CD8-positive, alpha-beta memory T cell (primary cell): ENCODE measurements around the gene FCRL2. TPM values are rescaled to one million over a fixed set of nuclear protein-coding genes. Genes with fewer than 3 reads are reported as not detected.

Source experiments
- CTCF ChIA-PET: fragments of 350-600 bp; sonication (Branson Sonifier 250); formaldehyde crosslinking; loops from one replicate; lab custom pipeline; 2021; ENCODE audit warnings: antibody characterized with exemption; lab: Charles Lee
- POLR2A ChIA-PET: fragments of 350-600 bp; sonication (Branson Sonifier 250); formaldehyde crosslinking; loops from one replicate; lab custom pipeline; 2021; ENCODE audit warnings: antibody characterized with exemption; lab: Charles Lee
- DNase-seq, 5 donors: peaks; one replicate each; pipeline versions ENCODE4 v3.0.0 to v3.0.0-alpha.2; 2020 to 2022; ENCODE audit warnings: mixed read lengths in 1 of 5
- H3K27ac ChIP-seq: one replicate; pipeline ENCODE4 v1.7.0; 2013; ENCODE audit warnings: low read depth, mild to moderate bottlenecking, low read length, moderate library complexity
- H3K27me3 ChIP-seq: 2 replicates; pipeline ENCODE4 v1.7.0; 2013; ENCODE audit warnings: low read length, mild to moderate bottlenecking; ENCODE audit not compliant: insufficient read depth, poor library complexity, severe bottlenecking
- H3K36me3 ChIP-seq: 2 replicates; pipeline ENCODE4 v1.7.0; 2013; ENCODE audit warnings: mild to moderate bottlenecking, low read length, moderate library complexity; ENCODE audit not compliant: insufficient read depth
- H3K4me1 ChIP-seq: 2 replicates; pipeline ENCODE4 v1.7.0; 2013; ENCODE audit warnings: mild to moderate bottlenecking, low read length, moderate library complexity; ENCODE audit not compliant: insufficient read depth
- H3K4me3 ChIP-seq: 2 replicates; pipeline ENCODE4 v1.7.0; 2013; ENCODE audit warnings: mild to moderate bottlenecking, low read length
- H3K9me3 ChIP-seq: 2 replicates; pipeline ENCODE4 v1.7.0; 2013; ENCODE audit warnings: mild to moderate bottlenecking, low read length
- H3K27ac Mint-ChIP-seq, 8 donors: one replicate each; pipeline ENCODE4 v1.8.0; 2020 to 2021; ENCODE audit warnings: mixed read lengths in 8 of 8, mild to moderate bottlenecking in 6 of 8, inconsistent platforms in 3 of 8, moderate library complexity in 3 of 8
- H3K27me3 Mint-ChIP-seq, 2 donors: one replicate each; pipeline ENCODE4 v1.8.0; 2020 to 2021; ENCODE audit warnings: mixed read lengths in 2 of 2, mild to moderate bottlenecking in 1 of 2, moderate library complexity in 1 of 2
- H3K36me3 Mint-ChIP-seq, 3 donors: one replicate each; pipeline ENCODE4 v1.8.0; 2020 to 2021; ENCODE audit warnings: mixed read lengths in 3 of 3, inconsistent platforms in 1 of 3, mild to moderate bottlenecking in 1 of 3
- H3K4me1 Mint-ChIP-seq, 3 donors: one replicate each; pipeline ENCODE4 v1.8.0; 2020 to 2021; ENCODE audit warnings: mixed read lengths in 3 of 3, inconsistent platforms in 1 of 3, mild to moderate bottlenecking in 1 of 3
- H3K4me3 Mint-ChIP-seq, 7 donors: one replicate each; pipeline ENCODE4 v1.8.0; 2020 to 2021; ENCODE audit warnings: mixed read lengths in 7 of 7, mild to moderate bottlenecking in 6 of 7, moderate library complexity in 4 of 7, inconsistent platforms in 2 of 7
- H3K9me3 Mint-ChIP-seq, 5 donors: one replicate each; pipeline ENCODE4 v1.8.0; 2020 to 2022; ENCODE audit warnings: mixed read lengths in 5 of 5, mild to moderate bottlenecking in 3 of 5, moderate library complexity in 2 of 5, inconsistent platforms in 1 of 5
- polyA plus RNA-seq: library from polyadenylated mRNA; unstranded; fragments of 300-500 nt; fragmentation: Illumina TruSeq; gene quantifications from one replicate; pipeline ENCODE4 v1.2.3, GENCODE V29; 2021
- total RNA-seq, 2 experiments: library from RNA; stranded (reverse); gene quantifications; one replicate each; pipeline ENCODE4 v1.2.3, GENCODE V29; 2021

The FCRL2 gene
- total RNA-seq (not detected), polyA plus RNA-seq (not detected)

DNA sequence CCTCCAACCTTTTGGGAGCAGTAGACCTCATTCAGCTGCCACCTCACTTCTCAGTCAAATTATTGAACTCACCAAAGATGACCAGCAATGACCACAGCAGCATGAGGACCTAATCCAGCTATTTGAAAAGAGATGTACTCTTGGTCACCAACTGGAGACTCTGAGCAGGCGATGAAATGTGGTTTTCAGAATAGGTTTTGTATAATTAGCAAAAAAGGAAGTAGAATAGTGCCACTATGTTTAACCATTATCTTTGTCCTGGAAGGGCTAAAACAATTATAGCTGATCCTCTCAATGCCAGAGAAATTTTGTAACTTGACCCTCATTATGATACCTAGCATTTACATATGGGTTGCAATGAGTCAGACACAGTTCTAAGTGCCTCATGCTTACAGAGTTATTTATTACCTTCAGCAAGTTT lies at the start of gene FCRL2:
FCRL2 (minus strand) TSS at position 162 of the 421 bp plus-strand sequence; CDS start at position 103, 59 bp downstream.
- H3K4me3 Mint-ChIP-seq, result no peak within 1 kb of the TSS
- no peaks in the 10 kb centered on the region for H3K36me3 ChIP-seq
- no peak within 1 kb of the TSS for H3K4me3 ChIP-seq
- H3K27me3 ChIP-seq, result no peaks in the 10 kb centered on the region
- peaks cover 14 to 22% (median 20%) of the 10 kb centered on the region in 3 donors for H3K4me1 Mint-ChIP-seq
- DNase-seq, result no peak
- ChIA-PET POLR2A (no interaction called here), CTCF (interaction anchor here (0.8 kb wide), 1 partner anchor 13 kb away, joined by 3 read pairs; no protein-coding TSS in a partner anchor)
- H3K27me3 Mint-ChIP-seq, result peaks cover 5 to 6% of the 10 kb centered on the region in 2 donors
- no peaks in the 10 kb centered on the region for H3K36me3 Mint-ChIP-seq
- no peaks in the 10 kb centered on the region for H3K4me1 ChIP-seq
- no peak within 1 kb of the TSS for H3K27ac Mint-ChIP-seq
- no peak within 1 kb of the TSS for H3K27ac ChIP-seq
- H3K9me3 ChIP-seq, result no peaks in the 10 kb centered on the region
- peaks cover 0 to 2% (median 0%) of the 10 kb centered on the region in 5 donors for H3K9me3 Mint-ChIP-seq

DNA sequence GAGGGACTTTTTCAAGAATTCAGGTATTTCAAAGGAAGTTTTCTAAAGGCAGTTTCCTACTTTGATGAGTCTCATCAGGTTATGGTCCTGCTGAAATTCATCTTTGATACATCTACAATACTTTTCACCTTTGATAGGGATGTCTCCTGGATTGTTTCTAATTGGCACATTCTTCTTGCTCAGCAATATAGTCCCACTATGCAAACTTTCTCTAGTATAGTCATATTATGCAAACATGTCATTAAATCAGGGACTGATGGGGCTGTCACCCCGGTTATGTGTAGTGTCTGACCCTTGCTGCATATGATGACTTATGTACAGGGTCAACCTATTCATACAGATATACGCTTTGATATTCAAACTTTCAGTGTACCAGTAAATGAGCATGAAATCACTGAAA lies 43.4 kb upstream of the FCRL2 start:
- no peak overlapping the region for H3K4me3 Mint-ChIP-seq

DNA sequence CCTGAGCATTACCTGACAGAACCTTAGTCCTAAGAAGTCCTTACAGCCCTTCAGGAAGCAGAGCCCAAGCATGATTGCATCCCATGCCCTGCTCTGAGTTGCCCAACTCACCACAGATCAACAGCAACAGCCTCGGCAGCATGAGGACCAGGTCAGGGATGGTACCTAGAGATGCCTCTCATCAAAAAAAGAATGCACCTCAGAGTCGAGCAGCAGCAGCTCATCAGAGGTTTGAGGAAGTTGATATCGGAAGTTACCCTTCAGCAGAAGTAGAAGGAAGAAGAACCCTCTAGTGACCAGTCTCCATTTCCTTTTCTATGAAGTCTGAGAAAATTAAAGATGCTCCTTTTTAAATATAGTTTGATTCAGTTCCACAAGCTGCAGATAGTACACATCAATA lies 43.0 kb upstream of the FCRL2 start, which contains the start of gene FCRL1:
FCRL1 (minus strand) TSS at position 225 of the 400 bp plus-strand sequence; CDS start at position 142, 83 bp downstream.
- Mint-ChIP-seq H3K27me3 (peaks cover 7 to 22% of the 10 kb centered on the region in 2 donors), H3K27ac (no peak within 1 kb of the TSS), H3K9me3 (peaks cover under 1 to 4% (median 2%) of the 10 kb centered on the region in 5 donors), H3K4me1 (no peaks in the 10 kb centered on the region), H3K36me3 (no peaks in the 10 kb centered on the region), H3K4me3 (no peak within 1 kb of the TSS)
- Histone ChIP-seq H3K27ac (no peak within 1 kb of the TSS), H3K9me3 (no peaks in the 10 kb centered on the region), H3K27me3 (no peaks in the 10 kb centered on the region), H3K4me1 (no peaks in the 10 kb centered on the region), H3K4me3 (no peak within 1 kb of the TSS), H3K36me3 (no peaks in the 10 kb centered on the region)
- ChIA-PET CTCF (no interaction called here), POLR2A (no interaction called here)
- DNase-seq, result no peak

More for the DNA sequence above, 43.4 kb upstream of the FCRL2 start:
- peaks cover 7 to 23% of the 10 kb centered on the region in 2 donors for H3K27me3 Mint-ChIP-seq
- no peak overlapping the region for H3K4me3 ChIP-seq
- ChIA-PET POLR2A (no interaction called here), CTCF (no interaction called here)
- no peaks in the 10 kb centered on the region for H3K36me3 Mint-ChIP-seq
- no peaks in the 10 kb centered on the region for H3K4me1 ChIP-seq
- H3K27ac ChIP-seq, result no peak overlapping the region
- no peaks in the 10 kb centered on the region for H3K4me1 Mint-ChIP-seq
- no peaks in the 10 kb centered on the region for H3K9me3 ChIP-seq
- H3K27ac Mint-ChIP-seq, result no peak overlapping the region
- H3K36me3 ChIP-seq, result no peaks in the 10 kb centered on the region
- H3K9me3 Mint-ChIP-seq, result peaks cover 0 to 3% (median 2%) of the 10 kb centered on the region in 5 donors
- no peaks in the 10 kb centered on the region for H3K27me3 ChIP-seq
- DNase-seq, result no peak

DNA sequence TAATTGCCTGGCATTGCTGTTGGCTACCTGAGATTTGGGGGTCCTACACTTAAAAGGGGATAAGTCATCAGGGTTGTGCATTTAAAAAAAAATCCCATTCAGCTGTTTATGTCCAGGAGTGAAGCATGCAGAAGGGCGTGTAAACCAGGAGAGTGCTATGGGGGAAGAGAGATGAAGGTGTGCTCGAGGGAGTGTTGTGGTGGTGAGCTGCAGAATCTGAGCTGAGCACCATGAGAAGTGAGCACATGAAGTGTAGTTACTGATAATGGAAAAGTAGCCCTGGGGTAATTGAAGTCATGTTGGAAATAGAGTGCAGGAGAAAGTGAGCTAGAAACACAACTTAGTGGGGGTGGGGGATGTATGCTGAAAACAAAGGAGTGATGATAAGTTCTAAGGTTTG lies 42.3 kb upstream of the FCRL2 start:
- peaks cover 3 to 10% (median 6%) of the 10 kb centered on the region in 5 donors for H3K9me3 Mint-ChIP-seq
- CTCF ChIA-PET, result no interaction called here
- no peak for DNase-seq
- H3K4me3 Mint-ChIP-seq, result no peak overlapping the region
- H3K27me3 Mint-ChIP-seq, result peaks cover 7 to 16% of the 10 kb centered on the region in 2 donors
- H3K36me3 ChIP-seq, result no peaks in the 10 kb centered on the region
- H3K27ac ChIP-seq, result no peak overlapping the region
- H3K27me3 ChIP-seq, result no peaks in the 10 kb centered on the region
- H3K4me1 Mint-ChIP-seq, result no peaks in the 10 kb centered on the region
- no peaks in the 10 kb centered on the region for H3K9me3 ChIP-seq
- no peak overlapping the region for H3K27ac Mint-ChIP-seq
- POLR2A ChIA-PET, result no interaction called here
- no peak overlapping the region for H3K4me3 ChIP-seq
- no peaks in the 10 kb centered on the region for H3K4me1 ChIP-seq
- H3K36me3 Mint-ChIP-seq, result no peaks in the 10 kb centered on the region

DNA sequence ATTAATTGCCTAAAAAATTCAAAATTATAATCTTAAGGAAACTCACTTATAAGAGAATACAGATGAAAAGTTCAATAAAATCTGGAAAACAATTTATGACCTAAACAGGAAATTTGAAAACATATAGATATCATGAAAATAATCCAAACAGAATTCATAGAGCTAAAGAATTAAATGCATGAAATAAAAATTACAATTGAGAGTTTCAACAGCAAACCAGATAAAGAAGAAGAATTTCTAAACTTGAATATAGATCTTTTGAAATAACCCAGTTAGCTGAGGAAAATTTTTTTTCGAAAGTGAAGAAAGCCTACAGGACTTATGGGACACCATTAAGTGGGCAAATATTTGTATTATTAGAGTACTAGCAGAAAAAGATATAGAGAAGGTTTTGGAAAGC lies 36.3 kb upstream of the FCRL2 start:
- CTCF ChIA-PET, result no interaction called here
- H3K27me3 Mint-ChIP-seq, result peaks cover 10 to 24% of the 10 kb centered on the region in 2 donors
- peaks cover 0 to 9% (median 2%) of the 10 kb centered on the region in 3 donors for H3K36me3 Mint-ChIP-seq
- Histone ChIP-seq H3K4me1 (no peaks in the 10 kb centered on the region), H3K36me3 (no peaks in the 10 kb centered on the region), H3K4me3 (no peak overlapping the region), H3K27me3 (no peaks in the 10 kb centered on the region), H3K9me3 (no peaks in the 10 kb centered on the region), H3K27ac (no peak overlapping the region)
- H3K4me1 Mint-ChIP-seq, result no peaks in the 10 kb centered on the region
- no peak overlapping the region for H3K4me3 Mint-ChIP-seq
- POLR2A ChIA-PET, result no interaction called here
- no peak overlapping the region for H3K27ac Mint-ChIP-seq
- peaks cover 19 to 33% (median 23%) of the 10 kb centered on the region in 5 donors for H3K9me3 Mint-ChIP-seq
- DNase-seq, result no peak

DNA sequence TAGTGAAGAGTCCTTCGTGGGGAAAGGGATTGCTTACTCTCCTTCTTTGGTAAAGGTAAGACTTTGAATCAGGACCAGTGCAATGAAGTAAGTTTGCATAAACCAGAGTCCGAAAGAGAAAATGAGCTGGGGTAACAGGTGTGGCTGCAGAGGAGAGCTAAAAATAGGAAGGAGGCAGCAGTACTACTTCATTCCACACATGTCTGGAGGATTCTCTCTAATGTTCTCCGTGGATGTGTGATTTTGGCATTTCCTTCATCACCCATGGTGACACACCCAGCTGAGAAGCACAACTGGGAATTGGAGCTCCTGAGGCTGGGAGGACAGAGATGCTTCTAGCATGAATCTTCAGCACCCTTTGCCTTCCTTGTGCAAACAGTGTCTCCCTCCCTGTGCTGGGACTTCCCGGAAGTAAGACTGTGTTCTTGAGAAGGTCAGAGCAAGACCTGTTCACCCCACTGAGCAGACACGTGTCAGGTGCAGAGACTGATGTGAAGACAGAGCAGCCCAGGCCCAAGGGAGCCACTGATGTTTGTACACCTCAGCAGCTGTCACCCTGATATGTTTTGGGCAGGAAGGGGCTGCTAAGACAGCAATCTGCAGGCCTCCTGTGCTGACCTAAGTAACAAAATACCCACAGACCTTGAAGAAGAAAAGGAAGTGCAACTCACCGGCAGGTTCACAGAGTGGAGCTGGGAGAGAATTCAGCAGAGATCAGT lies 29.7 kb upstream of the FCRL2 start:
- no peaks in the 10 kb centered on the region for H3K36me3 ChIP-seq

GRCh38 chr1:157803851-157804250 lies 26.9 kb upstream of the FCRL2 start:
- POLR2A ChIA-PET, result no interaction called here
- H3K36me3 Mint-ChIP-seq, result no peaks in the 10 kb centered on the region
- H3K36me3 ChIP-seq, result no peaks in the 10 kb centered on the region
- no peak overlapping the region for H3K27ac Mint-ChIP-seq
- H3K4me3 ChIP-seq, result no peak overlapping the region
- no peak overlapping the region for H3K27ac ChIP-seq
- peaks cover 0 to 2% (median 0%) of the 10 kb centered on the region in 5 donors for H3K9me3 Mint-ChIP-seq
- no peaks in the 10 kb centered on the region for H3K4me1 Mint-ChIP-seq
- no peak for DNase-seq
- peaks cover 6 to 11% of the 10 kb centered on the region in 2 donors for H3K27me3 Mint-ChIP-seq
- no peaks in the 10 kb centered on the region for H3K4me1 ChIP-seq
- no peak overlapping the region for H3K4me3 Mint-ChIP-seq
- H3K9me3 ChIP-seq, result no peaks in the 10 kb centered on the region
- H3K27me3 ChIP-seq, result no peaks in the 10 kb centered on the region
- CTCF ChIA-PET, result no interaction called here

More for the DNA sequence above, 29.7 kb upstream of the FCRL2 start:
- H3K27ac ChIP-seq, result no peak overlapping the region
- Mint-ChIP-seq H3K36me3 (peaks cover 0 to 4% (median 2%) of the 10 kb centered on the region in 3 donors), H3K27ac (peak overlapping the region in 1 of 8 donors; percentile 92), H3K27me3 (peaks cover 6 to 19% of the 10 kb centered on the region in 2 donors), H3K9me3 (peaks cover 0 to 6% (median 0%) of the 10 kb centered on the region in 5 donors), H3K4me1 (no peaks in the 10 kb centered on the region), H3K4me3 (no peak overlapping the region)
- ChIA-PET POLR2A (no interaction called here), CTCF (no interaction called here)
- no peaks in the 10 kb centered on the region for H3K9me3 ChIP-seq
- no peak overlapping the region for H3K4me3 ChIP-seq
- H3K27me3 ChIP-seq, result no peaks in the 10 kb centered on the region
- H3K4me1 ChIP-seq, result no peaks in the 10 kb centered on the region
- DNase-seq, result peak in 1 of 5 donors; percentile 1

DNA sequence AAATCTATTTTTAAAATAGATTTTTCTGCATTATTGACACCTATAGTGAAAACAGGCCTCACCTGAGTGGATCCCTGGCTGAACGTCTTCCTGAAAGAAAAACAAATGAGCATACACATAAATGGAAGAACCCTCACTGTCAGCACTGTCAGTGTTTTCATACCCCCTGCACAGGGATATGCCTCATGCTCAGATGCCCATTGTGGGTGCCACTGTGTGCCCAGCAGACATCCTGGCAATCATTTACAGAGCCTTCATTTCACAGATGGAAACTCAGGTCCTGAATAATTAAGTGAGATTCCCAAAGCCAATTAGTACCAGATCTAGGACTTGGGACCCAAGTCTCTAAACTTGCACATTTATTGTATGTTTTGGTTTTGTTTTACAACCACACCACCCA lies 23.1 kb upstream of the FCRL2 start:
- Mint-ChIP-seq H3K9me3 (no peaks in the 10 kb centered on the region), H3K27ac (no peak overlapping the region)
- CTCF ChIA-PET, result no interaction called here

More for the DNA sequence above, 23.1 kb upstream of the FCRL2 start:
- no peaks in the 10 kb centered on the region for H3K4me1 Mint-ChIP-seq
- no peaks in the 10 kb centered on the region for H3K36me3 ChIP-seq
- H3K36me3 Mint-ChIP-seq, result no peaks in the 10 kb centered on the region
- no peaks in the 10 kb centered on the region for H3K9me3 ChIP-seq
- POLR2A ChIA-PET, result no interaction called here
- H3K4me1 ChIP-seq, result no peaks in the 10 kb centered on the region
- no peak for DNase-seq
- H3K27ac ChIP-seq, result no peak overlapping the region
- H3K27me3 Mint-ChIP-seq, result peaks cover 0 to 3% of the 10 kb centered on the region in 2 donors
- H3K4me3 ChIP-seq, result no peak overlapping the region
- no peak overlapping the region for H3K4me3 Mint-ChIP-seq
- H3K27me3 ChIP-seq, result no peaks in the 10 kb centered on the region
